NOMO-1 treated with DMSO at 0.1 percent for 48 hours (cell line): ENCODE measurements around the gene EPB41L4A.
A peak's percentile ranks its signal among the peaks of the same experiment; 100 is the strongest.
"Not testable (repeated sequence)": the region's sequence is repeated elsewhere in the genome, so short reads cannot be mapped to it uniquely, and the experiment has no call there.

ENCODE experiments used
- DNase-seq: peaks from one replicate; lab custom pipeline; 2025; ENCODE audit not compliant: unreplicated experiment; lab: John Stamatoyannopoulos, UW

EPB41L4A gene

GRCh38 chr5:112217843-112218579 is 201.1 kb downstream of the EPB41L4A start:
- no peak for DNase-seq

- no peak for DNase-seq
These were observed 202.9 kb downstream of the EPB41L4A start for GRCh38 chr5:112216140-112216539.

GRCh38 chr5:112210430-112211005 is 208.6 kb downstream of the EPB41L4A start:
- no peak for DNase-seq

- peak; percentile 75 for DNase-seq
These were observed 210.1 kb downstream of the EPB41L4A start for GRCh38 chr5:112208699-112209615.

- not testable (repeated sequence) for DNase-seq
These were observed 210.9 kb downstream of the EPB41L4A start for GRCh38 chr5:112208195-112208594.

- no peak for DNase-seq
These were observed 213.2 kb downstream of the EPB41L4A start for GRCh38 chr5:112205846-112206245.

- no peak for DNase-seq
These were observed 215.8 kb downstream of the EPB41L4A start for GRCh38 chr5:112203229-112203628.

GRCh38 chr5:112202694-112203093 is 216.4 kb downstream of the EPB41L4A start:
- DNase-seq = no peak

GRCh38 chr5:112201141-112201540 is 217.9 kb downstream of the EPB41L4A start:
- DNase-seq = no peak

GRCh38 chr5:112200131-112200530 is 218.9 kb downstream of the EPB41L4A start:
- no peak for DNase-seq

- no peak for DNase-seq
These were observed 222.5 kb downstream of the EPB41L4A start for GRCh38 chr5:112196584-112196983.

- no peak for DNase-seq
These were observed 223.2 kb downstream of the EPB41L4A start for GRCh38 chr5:112195924-112196323.

GRCh38 chr5:112192866-112193265 is 226.2 kb downstream of the EPB41L4A start:
- DNase-seq = no peak

- no peak for DNase-seq
These were observed 227.0 kb downstream of the EPB41L4A start for GRCh38 chr5:112192072-112192471.

- peak; percentile 15 for DNase-seq
These were observed 229.7 kb downstream of the EPB41L4A start for GRCh38 chr5:112189391-112189790.

GRCh38 chr5:112186401-112186990 is 232.6 kb downstream of the EPB41L4A start:
- peak; percentile 24 for DNase-seq

- DNase-seq = no peak
These were observed 235.2 kb downstream of the EPB41L4A start for GRCh38 chr5:112183874-112184273.

- no peak for DNase-seq
These were observed 235.9 kb downstream of the EPB41L4A start for GRCh38 chr5:112183103-112183711.

- DNase-seq = no peak
These were observed 239.8 kb downstream of the EPB41L4A start for GRCh38 chr5:112179290-112179689.

- DNase-seq = peak; percentile 55
These were observed 244.0 kb downstream of the EPB41L4A start for GRCh38 chr5:112174959-112175594.
